BE2C (cell line): Measurements from ENCODE around the gene SLC11A1.

Experiments
- DNase-seq: peaks from one replicate; pipeline ENCODE4 v3.0.0-alpha.2; 2020
- H3K27me3 ChIP-seq: fragments of 250-450 bp; sonication (Bioruptor Pico); 2 replicates; pipeline ENCODE4 v1.5.1; 2020; ENCODE audit warnings: mild to moderate bottlenecking
- H3K36me3 ChIP-seq: fragments of 250-450 bp; sonication (Bioruptor Pico); 2 replicates; pipeline ENCODE4 v1.5.1; 2020; ENCODE audit warnings: mild to moderate bottlenecking
- H3K4me1 ChIP-seq: fragments of 250-450 bp; sonication (Bioruptor Pico); 2 replicates; pipeline ENCODE4 v1.5.1; 2020
- H3K4me3 ChIP-seq: 2 replicates; pipeline ENCODE4 v1.5.1; 2011; ENCODE audit warnings: low read depth, low read length
- H3K9me3 ChIP-seq: fragments of 250-450 bp; sonication (Bioruptor Pico); 2 replicates; pipeline ENCODE4 v1.5.1; 2020
- TF ChIP-seq, protein P1 (sequence below): IDR thresholded peaks from 2 replicates; pipeline ENCODE4 v1.5.1; 2012; ENCODE audit warnings: mild to moderate bottlenecking, low read depth, low read length

Gene SLC11A1

GRCh38 chr2:218434456-218434855, 52.4 kb downstream of the SLC11A1 start:
- DNase-seq = no peak
- Histone ChIP-seq H3K36me3 (no peaks in the 10 kb centered on the region; the same call in 1 of the 2 replicates), H3K27me3 (no peaks in the 10 kb centered on the region), H3K4me3 (no peak overlapping the region), H3K4me1 (no peaks in the 10 kb centered on the region), H3K9me3 (no peaks in the 10 kb centered on the region; the same call in 1 of the 2 replicates)
- TF ChIP-seq, protein P1, sequence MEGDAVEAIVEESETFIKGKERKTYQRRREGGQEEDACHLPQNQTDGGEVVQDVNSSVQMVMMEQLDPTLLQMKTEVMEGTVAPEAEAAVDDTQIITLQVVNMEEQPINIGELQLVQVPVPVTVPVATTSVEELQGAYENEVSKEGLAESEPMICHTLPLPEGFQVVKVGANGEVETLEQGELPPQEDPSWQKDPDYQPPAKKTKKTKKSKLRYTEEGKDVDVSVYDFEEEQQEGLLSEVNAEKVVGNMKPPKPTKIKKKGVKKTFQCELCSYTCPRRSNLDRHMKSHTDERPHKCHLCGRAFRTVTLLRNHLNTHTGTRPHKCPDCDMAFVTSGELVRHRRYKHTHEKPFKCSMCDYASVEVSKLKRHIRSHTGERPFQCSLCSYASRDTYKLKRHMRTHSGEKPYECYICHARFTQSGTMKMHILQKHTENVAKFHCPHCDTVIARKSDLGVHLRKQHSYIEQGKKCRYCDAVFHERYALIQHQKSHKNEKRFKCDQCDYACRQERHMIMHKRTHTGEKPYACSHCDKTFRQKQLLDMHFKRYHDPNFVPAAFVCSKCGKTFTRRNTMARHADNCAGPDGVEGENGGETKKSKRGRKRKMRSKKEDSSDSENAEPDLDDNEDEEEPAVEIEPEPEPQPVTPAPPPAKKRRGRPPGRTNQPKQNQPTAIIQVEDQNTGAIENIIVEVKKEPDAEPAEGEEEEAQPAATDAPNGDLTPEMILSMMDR = no peak

GRCh38 chr2:218435003-218435982, 53.2 kb downstream of the SLC11A1 start:
- H3K4me3 ChIP-seq = no peak overlapping the region
- no peaks in the 10 kb centered on the region for H3K4me1 ChIP-seq
- TF ChIP-seq, protein P1 = no peak
- no peaks in the 10 kb centered on the region for H3K27me3 ChIP-seq
- no peaks in the 10 kb centered on the region; the same call in 1 of the 2 replicates for H3K9me3 ChIP-seq
- H3K36me3 ChIP-seq = no peaks in the 10 kb centered on the region; the same call in 1 of the 2 replicates
- no peak for DNase-seq

DNA sequence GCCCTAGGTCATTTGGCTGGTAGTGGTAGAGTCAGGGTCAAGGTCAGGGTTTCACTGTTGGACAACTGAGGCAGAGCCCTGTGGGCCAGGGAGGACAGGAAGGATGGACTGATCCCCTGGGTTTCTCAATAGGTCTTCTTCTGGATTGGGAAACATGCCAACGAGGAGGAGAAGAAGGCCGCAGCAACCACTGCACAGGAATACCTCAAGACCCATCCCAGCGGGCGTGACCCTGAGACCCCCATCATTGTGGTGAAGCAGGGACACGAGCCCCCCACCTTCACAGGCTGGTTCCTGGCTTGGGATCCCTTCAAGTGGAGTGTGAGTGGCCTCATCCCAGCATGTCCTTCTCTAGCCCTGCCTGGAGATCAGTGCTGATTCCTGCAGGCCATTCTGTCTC, 54.9 kb downstream of the SLC11A1 start:
- H3K27me3 ChIP-seq = no peaks in the 10 kb centered on the region
- no peak for DNase-seq
- no peak overlapping the region for H3K4me3 ChIP-seq
- H3K4me1 ChIP-seq = no peaks in the 10 kb centered on the region
- no peaks in the 10 kb centered on the region; the same call in 1 of the 2 replicates for H3K9me3 ChIP-seq
- no peaks in the 10 kb centered on the region; the same call in 1 of the 2 replicates for H3K36me3 ChIP-seq
- TF ChIP-seq, protein P1 = no peak

DNA sequence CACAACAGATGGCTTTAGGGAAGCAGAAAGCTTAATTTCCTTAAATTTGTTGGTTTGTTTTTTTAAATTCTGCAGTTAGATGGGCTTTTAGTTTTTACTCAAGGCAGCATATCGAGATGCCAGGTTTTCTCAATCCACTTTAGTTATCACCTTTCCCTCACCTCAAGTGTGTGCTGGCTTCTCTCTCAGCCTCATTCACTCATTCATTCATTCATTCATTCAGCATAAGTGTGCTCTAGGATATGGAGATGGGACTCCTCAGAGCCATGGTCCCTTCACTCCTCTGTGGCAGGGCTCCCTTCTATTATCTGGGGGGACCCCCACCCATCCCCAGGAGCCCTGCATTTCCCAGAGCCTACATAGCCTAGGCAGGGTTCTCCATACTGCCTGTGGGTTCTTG, 55.9 kb downstream of the SLC11A1 start:
- DNase-seq = no peak
- H3K4me3 ChIP-seq = no peak overlapping the region
- H3K9me3 ChIP-seq = no peaks in the 10 kb centered on the region
- H3K36me3 ChIP-seq = no peaks in the 10 kb centered on the region; the same call in 1 of the 2 replicates
- H3K4me1 ChIP-seq = no peaks in the 10 kb centered on the region
- TF ChIP-seq, protein P1 = no peak
- no peaks in the 10 kb centered on the region for H3K27me3 ChIP-seq

DNA sequence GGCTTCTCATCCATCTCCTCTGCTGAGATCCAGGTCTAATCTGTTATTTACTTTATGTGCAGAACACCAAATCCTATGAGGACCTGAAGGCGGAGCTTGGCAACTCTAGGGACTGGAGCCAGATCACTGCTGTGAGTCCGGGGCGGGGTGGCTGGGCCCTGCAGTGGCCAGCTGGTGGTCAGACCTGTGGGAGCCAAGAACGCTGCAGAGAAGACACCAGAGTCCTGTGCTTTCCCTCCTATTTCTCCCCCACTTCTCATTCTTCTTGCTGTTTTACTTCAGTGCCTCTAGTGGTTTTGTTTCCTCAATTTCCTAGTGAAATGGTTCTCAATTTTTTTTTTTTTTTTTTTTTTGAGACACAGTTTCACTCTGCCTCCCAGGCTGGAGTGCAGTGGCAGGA, 56.5 kb downstream of the SLC11A1 start:
- TF ChIP-seq, protein P1 = no peak
- Histone ChIP-seq H3K4me3 (no peak overlapping the region), H3K36me3 (no peaks in the 10 kb centered on the region; the same call in 1 of the 2 replicates), H3K9me3 (no peaks in the 10 kb centered on the region), H3K4me1 (no peaks in the 10 kb centered on the region), H3K27me3 (no peaks in the 10 kb centered on the region)
- DNase-seq = no peak
